ENCODE data around the gene ABCC8. TPM values are rescaled to one million over a fixed set of nuclear protein-coding genes. Genes with fewer than 3 reads are reported as not detected.

ABCC8 gene
- total RNA-seq: 1 to 10 TPM in 1 of 4 donors, under 1 TPM in 1, not detected in 2; 0.38 to 2.2 TPM

GRCh38 chr11:17476317-17477083 is at the start of gene ABCC8:
Gene ABCC8 (minus strand): TSS chr11:17476845. CDS start chr11:17476776, 69 bp downstream.
- DNase-seq (ENCODE audit: low spot score): no peak
- ATAC-seq (ENCODE audit: low FRiP score): no peak
- no peak for TF ChIP-seq CTCF (IDR thresholded peaks at IDR 0.05)

- DNase-seq (ENCODE audit: low spot score) (no peak), ATAC-seq (ENCODE audit: low FRiP score) (no peak)
- no peak for TF ChIP-seq CTCF (IDR thresholded peaks at IDR 0.05)
These were observed 49.7 kb upstream of the ABCC8 start for GRCh38 chr11:17526326-17526725.

GRCh38 chr11:17525570-17525969 is 48.9 kb upstream of the ABCC8 start:
- DNase-seq (ENCODE audit: low spot score) (no peak), ATAC-seq (ENCODE audit: low FRiP score) (no peak)
- no peak for TF ChIP-seq CTCF (IDR thresholded peaks at IDR 0.05)

GRCh38 chr11:17524221-17524620 is 47.6 kb upstream of the ABCC8 start:
- DNase-seq (ENCODE audit: low spot score) (no peak), ATAC-seq (ENCODE audit: low FRiP score) (no peak)
- no peak for TF ChIP-seq CTCF (IDR thresholded peaks at IDR 0.05)

GRCh38 chr11:17522655-17523054 is 46.0 kb upstream of the ABCC8 start:
- TF ChIP-seq CTCF (IDR thresholded peaks at IDR 0.05): no peak
- DNase-seq (ENCODE audit: low spot score) (no peak), ATAC-seq (ENCODE audit: low FRiP score) (no peak)

GRCh38 chr11:17521106-17521900 is 44.7 kb upstream of the ABCC8 start:
- no peak for ATAC-seq (ENCODE audit: low FRiP score)
- TF ChIP-seq CTCF (IDR thresholded peaks at IDR 0.05): no peak
- no peak for DNase-seq (ENCODE audit: low spot score)
